ENCODE data around the gene POU2F1.

DNA sequence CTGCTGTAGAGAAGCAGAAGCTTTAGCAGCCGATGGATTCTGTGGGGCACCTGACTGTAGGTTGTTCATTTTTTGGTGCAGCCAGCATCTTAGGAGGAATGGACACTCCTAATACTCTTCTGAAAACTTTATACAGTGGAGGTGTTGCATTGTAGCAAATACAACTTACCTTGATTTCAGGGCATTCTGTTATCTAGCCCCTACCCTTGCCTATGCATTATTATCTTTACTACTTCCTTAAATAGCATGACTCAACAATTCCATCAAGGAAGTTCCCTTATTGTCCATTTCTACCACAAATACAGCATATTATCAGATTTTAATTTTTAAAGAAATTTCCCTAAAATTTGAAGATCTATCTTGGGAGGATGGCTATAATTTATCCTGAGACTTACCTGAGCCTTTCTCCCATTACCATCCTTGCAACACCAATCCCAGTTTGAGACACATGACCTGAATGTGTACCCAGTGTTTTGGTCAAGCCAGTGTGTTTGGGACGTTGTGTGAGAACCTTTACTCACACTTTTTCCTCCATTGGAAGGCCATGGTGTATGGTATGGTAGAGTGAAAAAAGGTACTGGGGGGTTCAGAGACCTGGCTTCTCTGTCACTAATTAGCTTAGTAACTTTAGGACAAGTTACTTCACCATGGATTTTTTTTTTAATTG, 9.2 kb downstream of the POU2F1 start:
- no peak for TF ChIP-seq FOXA1 (IDR thresholded peaks at IDR 0.05)
- TF ChIP-seq RAD21 (IDR thresholded peaks at IDR 0.05): no peak
- TF ChIP-seq, protein P1, sequence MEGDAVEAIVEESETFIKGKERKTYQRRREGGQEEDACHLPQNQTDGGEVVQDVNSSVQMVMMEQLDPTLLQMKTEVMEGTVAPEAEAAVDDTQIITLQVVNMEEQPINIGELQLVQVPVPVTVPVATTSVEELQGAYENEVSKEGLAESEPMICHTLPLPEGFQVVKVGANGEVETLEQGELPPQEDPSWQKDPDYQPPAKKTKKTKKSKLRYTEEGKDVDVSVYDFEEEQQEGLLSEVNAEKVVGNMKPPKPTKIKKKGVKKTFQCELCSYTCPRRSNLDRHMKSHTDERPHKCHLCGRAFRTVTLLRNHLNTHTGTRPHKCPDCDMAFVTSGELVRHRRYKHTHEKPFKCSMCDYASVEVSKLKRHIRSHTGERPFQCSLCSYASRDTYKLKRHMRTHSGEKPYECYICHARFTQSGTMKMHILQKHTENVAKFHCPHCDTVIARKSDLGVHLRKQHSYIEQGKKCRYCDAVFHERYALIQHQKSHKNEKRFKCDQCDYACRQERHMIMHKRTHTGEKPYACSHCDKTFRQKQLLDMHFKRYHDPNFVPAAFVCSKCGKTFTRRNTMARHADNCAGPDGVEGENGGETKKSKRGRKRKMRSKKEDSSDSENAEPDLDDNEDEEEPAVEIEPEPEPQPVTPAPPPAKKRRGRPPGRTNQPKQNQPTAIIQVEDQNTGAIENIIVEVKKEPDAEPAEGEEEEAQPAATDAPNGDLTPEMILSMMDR (IDR thresholded peaks at IDR 0.05; ENCODE audit: low read depth, low read length, missing input control): no peak
- TF ChIP-seq, protein P2, sequence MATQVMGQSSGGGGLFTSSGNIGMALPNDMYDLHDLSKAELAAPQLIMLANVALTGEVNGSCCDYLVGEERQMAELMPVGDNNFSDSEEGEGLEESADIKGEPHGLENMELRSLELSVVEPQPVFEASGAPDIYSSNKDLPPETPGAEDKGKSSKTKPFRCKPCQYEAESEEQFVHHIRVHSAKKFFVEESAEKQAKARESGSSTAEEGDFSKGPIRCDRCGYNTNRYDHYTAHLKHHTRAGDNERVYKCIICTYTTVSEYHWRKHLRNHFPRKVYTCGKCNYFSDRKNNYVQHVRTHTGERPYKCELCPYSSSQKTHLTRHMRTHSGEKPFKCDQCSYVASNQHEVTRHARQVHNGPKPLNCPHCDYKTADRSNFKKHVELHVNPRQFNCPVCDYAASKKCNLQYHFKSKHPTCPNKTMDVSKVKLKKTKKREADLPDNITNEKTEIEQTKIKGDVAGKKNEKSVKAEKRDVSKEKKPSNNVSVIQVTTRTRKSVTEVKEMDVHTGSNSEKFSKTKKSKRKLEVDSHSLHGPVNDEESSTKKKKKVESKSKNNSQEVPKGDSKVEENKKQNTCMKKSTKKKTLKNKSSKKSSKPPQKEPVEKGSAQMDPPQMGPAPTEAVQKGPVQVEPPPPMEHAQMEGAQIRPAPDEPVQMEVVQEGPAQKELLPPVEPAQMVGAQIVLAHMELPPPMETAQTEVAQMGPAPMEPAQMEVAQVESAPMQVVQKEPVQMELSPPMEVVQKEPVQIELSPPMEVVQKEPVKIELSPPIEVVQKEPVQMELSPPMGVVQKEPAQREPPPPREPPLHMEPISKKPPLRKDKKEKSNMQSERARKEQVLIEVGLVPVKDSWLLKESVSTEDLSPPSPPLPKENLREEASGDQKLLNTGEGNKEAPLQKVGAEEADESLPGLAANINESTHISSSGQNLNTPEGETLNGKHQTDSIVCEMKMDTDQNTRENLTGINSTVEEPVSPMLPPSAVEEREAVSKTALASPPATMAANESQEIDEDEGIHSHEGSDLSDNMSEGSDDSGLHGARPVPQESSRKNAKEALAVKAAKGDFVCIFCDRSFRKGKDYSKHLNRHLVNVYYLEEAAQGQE (IDR thresholded peaks at IDR 0.05): no peak
- no peak for TF ChIP-seq GABPA (IDR thresholded peaks at IDR 0.05 in 1 of 2, conservative IDR thresholded peaks at IDR 0.05 in 1 of 2)
